DMS114 treated with DMSO at 0.1 percent for 48 hours (cell line): Measurements from ENCODE around the gene TMEM59L.
"Not testable (repeated sequence)": the region's sequence is repeated elsewhere in the genome, so short reads cannot be mapped to it uniquely, and the experiment has no call there.

Experiments
- DNase-seq: peaks from one replicate; lab custom pipeline; 2025; ENCODE audit not compliant: unreplicated experiment; lab: John Stamatoyannopoulos, UW

Gene TMEM59L

DNA sequence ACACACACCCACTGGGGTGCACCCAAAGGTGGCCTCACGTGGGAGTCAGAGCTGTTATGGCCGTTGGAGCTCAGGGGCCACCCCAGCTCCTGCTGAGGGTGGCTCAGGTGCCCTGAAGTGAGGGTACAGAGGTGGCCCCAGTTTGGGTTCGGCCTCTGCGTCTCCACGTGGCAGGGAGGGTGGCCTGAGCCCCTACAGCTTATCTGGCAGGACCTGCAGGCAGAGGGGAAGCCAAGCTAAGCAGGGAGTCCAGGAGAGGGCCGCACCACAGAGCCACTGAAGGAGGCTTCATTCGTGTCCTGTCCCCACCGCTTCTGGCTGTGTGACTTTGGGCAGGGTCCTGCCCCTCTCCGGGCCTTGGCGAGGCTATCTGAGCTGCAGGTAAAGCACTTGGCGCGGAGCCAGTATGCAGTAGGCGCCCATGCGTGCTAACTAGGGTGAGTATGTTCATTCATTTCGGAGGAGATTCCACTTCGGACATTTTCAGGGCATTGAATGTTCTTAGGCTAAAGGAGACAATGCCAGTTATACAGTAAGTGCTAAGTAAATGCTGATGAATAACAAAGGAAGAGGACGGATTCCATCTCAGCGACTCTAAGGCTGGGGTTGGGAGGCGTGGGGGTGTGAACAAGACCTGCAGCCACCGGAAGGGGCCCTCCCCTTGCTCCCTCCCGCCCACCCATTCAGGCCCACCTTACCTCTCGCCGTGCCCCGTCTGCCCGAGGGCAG is 19.1 kb upstream of the TMEM59L start:
- DNase-seq = no peak

DNA sequence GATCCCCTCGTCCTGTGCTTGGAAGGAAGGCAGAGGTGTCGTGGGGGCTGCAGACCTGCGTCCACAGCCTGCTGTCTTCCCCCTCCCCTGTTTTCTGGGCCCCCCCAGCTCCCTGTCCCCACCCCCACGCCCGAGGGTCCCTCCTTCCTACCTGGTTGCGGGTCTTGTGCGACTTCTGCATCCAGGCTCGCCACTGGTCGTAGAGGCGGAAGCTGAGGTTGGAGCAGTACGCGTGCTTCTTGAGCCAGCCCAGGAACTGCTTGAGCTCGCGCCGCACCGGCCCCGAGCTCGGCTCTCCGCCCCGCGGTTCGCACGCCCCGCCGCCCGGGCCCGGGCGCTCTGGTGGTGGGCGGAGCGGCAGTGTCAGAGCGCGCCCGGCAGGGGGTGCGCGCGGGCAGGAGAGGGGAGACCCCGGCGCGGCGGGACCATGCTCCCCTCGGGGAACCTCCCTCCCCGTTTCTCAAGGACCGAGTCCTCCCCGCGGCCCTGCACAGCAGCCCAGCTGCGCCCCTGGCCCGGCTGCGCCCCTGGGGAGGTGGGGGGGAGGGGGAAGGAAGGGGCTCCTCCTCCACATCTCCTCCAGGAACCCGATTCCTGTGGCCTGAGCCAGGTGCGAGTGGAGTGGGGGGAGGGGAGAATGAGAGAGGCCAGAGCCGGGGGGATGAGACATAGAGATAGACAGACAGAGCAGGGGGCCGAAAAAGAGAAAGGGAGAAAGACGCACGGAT is 18.4 kb upstream of the TMEM59L start:
- DNase-seq = peak; percentile 38

DNA sequence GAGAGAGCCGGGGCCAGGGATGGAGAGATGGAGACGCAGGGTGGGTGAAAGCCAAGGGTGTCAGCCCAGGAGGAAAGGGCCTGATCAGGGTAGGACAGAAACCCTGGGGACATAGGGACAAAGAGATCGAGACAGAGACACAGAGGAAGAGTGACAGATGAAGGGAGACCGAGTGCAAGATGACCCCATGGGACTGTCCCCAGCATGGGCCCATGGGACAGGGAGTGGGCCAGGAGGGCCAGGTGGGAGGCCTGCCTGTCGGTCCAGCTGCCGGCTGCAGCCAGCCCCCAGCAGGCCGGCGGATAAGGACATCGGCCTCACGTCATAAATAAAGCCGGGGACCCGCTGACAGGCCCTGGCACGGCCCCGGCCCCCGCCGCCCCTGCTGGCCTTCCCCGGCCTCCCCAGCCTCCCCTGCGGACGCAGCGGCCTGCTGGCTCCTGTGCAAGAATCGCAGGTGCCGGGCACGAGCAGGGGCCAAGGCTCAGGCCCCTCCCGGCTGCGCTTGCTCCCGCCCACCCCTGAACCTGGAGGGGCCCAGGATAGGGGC is 17.8 kb upstream of the TMEM59L start:
- DNase-seq = no peak

DNA sequence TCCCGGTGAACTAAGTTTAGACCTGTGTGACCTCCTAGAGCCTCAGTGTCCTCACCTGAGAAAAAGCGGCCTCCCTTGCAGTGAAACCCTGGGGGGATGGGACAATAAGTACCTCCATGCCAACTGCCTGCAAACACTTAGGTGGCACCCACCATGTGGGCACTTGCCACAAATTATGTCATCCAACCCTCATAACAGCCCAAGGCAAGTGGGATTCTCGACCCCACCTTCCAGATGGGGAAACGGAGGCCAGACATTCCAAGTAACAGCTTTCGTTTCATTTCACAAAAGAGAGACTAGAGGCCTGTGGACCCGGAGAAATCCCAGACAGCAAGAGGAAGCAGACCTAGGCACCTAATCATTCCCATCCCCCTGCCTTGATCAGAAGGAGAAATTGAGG is 17.2 kb upstream of the TMEM59L start:
- DNase-seq = no peak

DNA sequence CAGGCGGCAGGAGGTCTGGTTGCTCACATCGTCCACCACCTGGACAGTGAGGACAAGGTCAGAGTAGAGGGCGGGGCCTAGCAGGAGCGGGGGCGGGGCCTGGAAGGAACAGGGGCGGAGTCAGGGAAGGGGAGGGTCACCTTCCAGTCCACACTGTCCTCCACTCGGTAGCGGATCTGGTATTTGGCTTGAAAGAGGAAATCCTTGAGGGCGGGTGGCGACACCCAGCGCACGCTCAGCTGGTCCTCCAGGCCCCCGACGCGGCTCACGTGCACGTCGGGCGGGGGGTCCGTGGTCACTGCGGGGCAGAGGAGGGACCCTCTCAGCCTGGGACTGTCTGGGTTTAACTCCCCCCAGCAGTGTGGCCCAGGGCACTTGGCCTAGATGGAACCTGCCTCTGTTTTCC is 15.9 kb upstream of the TMEM59L start:
- DNase-seq = no peak

DNA sequence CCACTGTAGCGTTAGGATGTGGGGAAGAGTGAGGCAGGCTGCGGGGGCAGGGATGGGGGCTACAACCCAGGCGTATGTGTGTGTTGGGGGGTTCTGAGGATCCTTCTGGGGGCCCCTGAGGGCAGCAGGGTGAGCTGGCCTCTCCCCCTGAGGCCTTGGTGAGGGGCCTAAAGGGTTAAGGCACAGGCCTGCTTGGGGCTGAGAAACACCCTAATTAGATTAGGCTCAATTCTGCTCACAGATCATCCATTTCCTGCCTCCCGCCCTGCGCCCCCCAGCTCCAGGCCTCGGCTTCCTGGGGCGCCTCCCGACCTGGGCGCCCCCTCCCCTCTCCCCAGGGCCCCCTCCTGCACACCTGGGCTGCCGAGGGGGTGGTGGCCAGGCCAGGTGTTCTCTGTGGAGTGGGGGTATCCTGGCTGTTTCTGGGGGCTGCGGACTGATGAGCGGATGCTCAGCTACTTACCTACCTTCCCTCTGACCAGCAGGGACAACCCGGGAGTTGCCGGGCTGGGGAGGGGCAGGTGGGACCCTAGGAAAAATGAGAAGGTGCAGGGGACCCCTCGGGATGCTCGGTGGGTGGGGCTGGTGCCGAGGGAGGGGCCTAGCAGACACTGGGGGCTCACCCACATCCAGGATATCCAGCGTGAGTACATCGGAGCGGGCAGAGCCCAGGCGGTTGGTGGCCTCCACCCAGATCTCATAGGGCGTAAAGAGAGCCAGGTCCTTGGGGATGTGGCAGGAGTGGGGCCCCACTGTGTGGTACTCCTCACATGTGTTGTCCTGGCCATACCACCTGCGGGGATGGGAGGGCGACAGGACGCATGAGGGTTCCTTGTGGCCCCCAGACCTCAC is 14.6 kb upstream of the TMEM59L start:
- no peak for DNase-seq

DNA sequence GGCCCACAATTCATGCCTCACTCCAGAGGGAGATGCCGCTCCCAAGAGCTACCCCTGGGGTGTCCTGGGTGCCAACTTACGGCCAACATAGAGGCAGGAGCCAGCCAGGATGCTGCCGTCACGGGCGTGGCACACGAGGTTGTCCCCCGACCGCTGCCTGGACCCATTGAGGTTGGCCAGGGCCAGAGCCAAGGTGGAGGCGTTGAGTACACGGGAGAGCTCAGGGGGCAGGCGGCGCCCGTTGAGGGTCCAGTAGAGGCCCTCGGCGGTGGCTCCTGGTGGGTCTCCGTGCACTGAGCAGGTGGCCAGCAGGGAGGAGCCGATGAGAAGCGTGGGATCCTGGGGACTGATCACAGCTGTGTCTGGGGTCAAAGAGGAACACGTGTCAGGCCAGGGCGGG is 13.2 kb upstream of the TMEM59L start:
- DNase-seq = no peak

DNA sequence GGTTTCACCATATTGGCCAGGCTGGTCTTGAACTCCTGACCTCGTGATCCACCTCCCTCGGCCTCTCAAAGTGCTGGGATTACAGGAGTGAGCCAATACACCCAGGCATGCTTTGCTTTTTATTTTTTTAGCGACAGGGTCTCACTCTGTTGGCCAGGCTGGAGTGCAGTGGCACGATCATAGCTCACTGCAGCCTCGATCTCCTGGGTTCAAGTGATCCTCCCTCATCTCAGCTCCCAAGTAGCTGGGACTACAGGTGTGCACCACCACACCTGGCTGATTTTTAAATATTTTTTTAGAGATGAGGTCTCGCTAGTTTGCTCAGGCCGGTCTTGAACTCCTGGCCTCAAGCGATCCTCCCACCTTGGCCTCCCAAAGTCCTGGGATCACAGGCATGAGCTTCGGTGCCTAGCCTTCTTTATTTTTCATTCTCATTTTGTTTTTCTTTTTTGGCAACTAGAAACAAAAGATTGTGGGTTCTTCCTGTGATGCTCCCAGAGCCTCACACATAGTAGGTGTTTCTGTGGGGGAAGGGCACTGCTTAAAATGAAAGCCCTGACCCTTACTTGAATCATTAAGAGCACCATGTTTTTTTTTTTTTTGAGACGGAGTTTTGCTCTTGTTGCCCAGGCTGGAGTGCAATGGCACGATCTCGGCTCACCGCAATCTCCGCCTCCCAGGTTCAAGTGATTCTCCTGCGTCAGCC is 11.8 kb upstream of the TMEM59L start:
- not testable (repeated sequence) for DNase-seq

DNA sequence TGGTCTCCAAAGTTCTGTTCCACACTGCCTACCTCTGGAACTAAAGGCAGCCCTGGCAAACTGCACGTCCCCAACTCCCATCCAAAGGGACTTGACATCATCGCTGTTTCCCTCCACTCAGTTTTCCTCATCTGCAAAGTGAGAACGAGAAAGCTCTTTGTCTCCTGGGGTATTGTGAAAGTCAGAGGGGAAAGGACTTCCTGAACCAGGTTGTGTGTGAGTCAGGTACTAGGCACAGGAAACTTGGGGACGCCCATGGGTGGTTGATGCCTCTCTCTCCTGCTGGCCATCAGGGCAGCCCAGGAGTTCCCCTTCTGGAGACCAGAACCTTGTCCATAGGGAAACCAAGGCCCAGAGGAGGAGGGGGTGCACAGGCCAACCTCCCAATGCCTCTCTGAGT is 10.8 kb upstream of the TMEM59L start:
- no peak for DNase-seq

DNA sequence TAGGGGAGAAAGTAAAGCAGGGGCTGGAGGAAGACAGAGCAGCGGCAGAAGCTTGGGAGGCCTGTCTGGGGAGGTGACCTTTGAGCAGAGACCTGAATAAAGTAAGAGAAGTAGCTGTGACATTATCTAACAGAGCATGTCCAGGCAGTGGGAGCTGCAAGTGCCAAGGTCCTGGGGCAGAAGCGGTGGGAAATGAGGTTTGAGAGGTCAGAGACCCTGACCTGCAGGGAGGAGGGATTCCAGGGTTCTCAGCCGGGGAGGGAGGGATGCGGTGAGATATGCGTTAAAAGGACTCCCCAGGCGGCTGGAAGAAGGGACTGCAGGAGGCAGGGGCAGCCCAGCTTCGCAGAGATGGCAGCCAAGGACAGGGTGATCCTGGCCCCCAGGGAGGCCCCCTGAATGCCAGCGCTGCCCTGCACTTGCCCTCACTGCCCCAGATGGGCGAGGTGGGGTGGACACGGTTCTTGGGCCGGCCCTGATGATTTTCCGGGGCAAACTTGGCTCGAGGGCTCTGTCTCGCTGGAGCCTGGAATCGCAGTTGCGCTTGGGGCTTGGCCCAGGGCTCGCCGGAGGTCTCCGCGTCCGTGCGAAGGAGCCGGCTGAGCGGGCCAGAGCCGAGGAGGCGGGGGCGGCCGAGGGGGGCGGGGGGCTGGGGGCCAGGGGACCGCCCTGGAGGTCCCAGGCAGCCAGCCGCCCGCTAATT is 9.3 kb upstream of the TMEM59L start:
- peak; percentile 33 for DNase-seq

DNA sequence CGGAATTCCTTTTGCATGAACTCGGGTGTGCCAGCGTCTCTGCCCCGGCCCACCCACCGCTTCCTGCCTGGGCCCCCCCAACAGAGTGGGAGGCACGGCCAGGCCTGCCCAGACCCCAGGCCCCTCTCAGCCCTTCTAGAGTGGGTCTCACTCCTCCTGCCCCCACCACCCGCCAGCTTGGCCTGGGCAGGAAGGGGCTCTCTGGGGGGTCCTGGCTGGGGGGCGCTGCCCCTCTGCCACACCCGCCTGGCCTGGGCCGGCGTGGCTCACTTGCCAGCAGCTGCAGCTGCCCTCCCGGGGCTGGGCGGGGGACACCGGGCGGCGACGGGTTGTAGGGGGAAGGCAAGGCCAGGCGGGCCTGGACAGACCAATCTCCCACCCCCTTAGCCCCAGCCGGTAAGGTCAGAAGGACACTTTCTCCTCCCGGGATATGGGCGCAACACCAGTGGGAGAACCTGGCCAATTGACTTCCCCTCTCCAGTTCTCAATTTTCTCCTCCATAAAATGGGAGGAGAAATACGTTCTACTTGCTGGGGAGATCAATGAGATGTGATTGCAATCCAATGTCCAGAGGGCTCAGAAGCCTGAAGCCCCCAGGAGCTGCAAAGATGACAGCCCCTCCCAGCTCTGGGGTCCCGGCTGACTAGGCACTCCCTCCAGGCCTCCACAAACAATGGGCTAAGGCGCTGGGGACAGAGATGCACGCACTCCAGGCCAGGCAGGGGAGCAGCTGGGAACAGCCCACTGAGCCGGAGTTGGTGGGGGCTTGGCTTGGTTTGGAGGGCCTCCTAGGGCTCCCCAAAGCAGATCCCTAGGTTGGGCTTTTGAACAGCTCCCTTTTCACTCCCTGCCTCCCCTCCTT is 8.5 kb upstream of the TMEM59L start:
- DNase-seq = no peak

DNA sequence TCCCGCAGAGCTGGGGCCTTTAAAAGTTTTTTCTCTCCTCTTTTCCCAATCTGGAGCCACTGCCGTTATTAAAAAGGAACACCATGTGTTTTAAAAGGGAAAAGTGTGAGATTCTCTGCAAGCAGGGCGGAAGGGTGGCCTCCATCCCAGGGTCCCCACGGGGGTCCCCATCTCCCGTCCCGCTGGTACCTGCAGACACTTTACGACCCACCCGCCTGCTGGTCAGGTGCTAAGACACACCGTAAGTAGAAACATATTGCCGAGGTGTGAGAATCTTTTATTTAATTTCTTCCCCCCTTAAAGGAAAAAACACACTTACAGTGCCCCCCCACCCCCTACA is 7.9 kb upstream of the TMEM59L start:
- no peak for DNase-seq

DNA sequence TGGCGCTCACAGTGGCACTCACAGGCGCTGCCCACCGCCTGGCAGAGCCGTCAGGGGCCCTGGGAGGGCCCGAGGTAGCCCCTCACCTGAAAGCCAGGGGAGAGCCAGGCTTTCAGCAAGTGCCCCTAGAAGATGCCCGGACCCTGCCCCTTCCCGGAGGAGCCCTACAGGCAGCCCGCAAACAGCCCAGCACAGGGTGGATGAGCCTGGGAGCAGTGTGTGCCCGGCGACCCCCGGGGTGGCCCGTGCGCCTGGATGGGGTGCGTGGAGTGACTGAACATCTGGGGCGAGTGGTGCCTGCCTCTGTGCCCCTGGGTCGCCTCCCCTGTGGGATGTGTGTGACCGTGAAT is 7.5 kb upstream of the TMEM59L start:
- DNase-seq = no peak

DNA sequence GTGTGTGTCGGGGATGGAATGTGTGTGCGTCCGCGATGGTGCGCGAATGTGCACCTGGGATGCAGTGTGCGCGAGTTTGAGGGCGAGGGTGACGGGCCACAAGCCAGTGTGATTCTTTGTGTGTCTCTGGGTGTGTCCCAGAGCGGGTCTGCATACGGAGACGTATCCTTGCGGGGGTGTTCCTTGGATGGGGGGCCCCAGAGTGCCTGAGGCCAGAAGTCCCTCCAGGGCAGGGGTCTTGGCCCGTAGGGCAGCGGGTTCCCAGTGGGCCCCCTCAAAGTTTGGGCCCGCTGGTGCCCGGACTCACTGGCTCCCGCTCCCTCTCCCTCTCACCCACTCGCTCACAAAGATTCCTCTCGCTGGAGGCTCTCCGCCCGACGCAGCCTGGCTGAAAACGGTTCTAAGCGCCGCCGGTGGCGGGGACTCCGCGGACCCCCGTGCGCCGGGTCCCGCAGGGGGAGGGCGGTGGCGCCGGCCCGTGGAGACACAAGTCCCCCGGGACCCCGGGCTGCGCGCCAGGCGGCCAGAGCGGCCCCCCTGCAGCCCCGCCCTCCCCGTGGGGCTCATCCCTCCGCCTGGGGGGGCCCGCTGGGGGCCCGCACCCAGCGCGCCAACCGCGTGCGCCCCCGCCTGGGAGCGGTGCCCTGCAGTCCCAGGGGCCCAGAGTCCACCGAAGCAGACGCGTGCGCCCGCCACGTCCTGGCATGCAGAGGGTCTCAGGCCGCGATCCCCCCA is 7.0 kb upstream of the TMEM59L start:
- DNase-seq = no peak

DNA sequence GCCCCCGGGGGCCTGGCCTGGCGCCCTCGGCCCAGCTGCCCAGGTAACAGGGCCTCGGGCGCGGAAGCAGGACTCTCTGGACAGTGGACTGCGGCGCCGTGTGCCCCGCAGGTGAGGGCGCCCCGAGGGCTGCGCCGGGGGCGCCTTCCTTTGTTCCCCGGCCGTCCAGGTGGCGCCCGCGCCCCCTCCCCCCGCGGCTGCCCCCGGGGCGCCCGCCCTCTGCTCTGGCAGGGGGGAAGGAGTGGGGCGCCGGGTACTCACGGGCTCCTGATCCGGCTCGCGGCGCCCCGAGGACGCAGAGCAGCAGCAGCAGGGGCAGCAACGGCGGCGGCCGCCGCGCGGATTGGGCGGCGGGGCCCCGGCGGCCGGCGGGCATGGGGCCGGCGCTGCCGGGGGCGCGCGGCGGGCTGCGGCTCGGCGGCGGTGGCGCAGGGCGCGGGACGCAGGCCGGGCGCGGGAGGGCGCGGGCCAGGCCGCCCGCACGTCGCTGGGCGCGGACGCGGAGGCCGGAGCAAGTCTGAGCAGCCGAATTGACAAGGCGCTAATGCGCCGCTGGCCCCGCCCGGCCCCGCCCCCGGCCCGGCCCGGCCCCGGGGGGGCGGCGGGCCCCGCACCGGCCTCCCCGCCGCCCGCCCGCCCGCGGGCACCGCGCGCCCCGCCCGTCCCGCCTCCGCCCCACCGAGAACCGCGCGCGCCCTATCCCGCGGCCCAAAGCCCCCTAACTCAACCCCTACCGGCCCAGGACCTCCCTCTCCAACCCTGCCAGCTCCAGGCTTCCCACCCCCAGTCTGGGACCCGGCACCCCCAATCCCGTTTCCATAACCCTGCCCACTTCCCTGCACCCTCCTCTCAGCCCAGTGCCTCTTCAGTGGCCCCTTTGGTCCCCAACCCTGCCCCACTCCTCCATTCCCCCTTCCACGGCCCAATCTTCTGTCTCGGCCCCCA is 6.1 kb upstream of the TMEM59L start, which contains the start of gene CRLF1:
Gene CRLF1 (minus strand): TSS at position 519 of the 945 bp plus-strand sequence. CDS start 143 bp downstream, at position 376.
- DNase-seq = no peak

DNA sequence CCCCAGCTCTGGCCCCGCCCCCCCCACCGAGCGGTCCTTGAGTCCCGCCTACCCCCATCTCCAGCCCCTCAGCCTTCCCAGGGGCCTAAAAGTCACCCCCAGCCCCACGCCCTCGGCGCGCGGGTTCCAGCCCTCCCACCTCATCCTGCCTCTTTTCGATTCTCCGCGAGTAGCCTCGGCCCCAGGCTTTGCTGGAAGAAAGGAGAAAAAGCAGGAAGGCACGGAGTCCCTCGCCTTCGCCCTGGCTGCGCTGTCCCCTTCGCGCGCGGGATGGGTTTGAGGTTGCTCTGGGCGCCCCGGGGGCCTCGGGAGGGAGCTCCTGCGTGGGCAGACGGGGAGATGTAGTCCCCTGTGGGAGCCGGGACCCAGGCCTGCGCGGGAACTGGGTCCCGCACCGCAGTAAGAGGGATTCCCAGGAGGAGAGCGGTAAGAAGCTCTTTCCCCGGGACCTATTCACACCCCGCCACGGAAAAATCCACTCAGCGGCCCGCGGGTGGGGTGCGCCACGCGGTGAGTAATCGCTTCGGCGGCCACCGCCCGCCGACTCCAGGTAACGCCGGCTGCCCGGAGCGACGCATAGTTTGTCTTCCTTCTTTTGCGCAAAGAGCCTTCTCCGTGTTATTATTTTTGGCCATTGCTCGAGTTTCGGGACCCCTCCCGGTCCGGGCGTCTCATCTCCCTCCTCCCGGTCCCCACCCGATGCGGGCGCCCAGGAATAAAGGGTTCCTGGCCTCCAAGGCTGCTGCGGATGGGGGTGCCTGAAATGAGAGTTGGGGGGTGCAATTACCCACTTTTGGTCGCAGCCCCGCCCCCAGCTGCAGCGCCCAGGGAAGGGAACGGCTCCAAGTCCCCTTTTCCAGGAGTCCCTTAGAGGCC is 5.2 kb upstream of the TMEM59L start:
- no peak for DNase-seq
